H1 (cell line): Measurements from ENCODE around the gene MACC1. TPM values are rescaled to one million over a fixed set of nuclear protein-coding genes. Genes with fewer than 3 reads are reported as not detected.

Experiments
- CTCF ChIA-PET: fragments of 300-600 bp; sonication (Branson Sonifier 250); formaldehyde crosslinking; loops from one replicate; lab custom pipeline; 2021; ENCODE audit not compliant: partially characterized antibody; lab: Charles Lee
- POLR2A ChIA-PET: fragments of 300-600 bp; sonication (Branson Sonifier 250); formaldehyde crosslinking; loops from one replicate; lab custom pipeline; 2021; ENCODE audit warnings: inconsistent platforms; ENCODE audit not compliant: partially characterized antibody; lab: Charles Lee
- DNase-seq, 2 experiments: peaks; one replicate each; pipeline versions ENCODE4 v3.0.0 to v3.0.0-alpha.2; 2010 to 2022; ENCODE audit warnings: low spot score in 2 of 2, low read depth in 1 of 2, mixed read lengths in 1 of 2
- FAIRE-seq: peaks from 2 replicates; lab custom pipeline; 2011; peaks lifted over from hg19 to GRCh38; lab: Jason Lieb, UNC
- H2AFZ ChIP-seq: 2 replicates; pipeline ENCODE4 v1.8.1; 2012; ENCODE audit warnings: low read length, inconsistent platforms
- H2AK5ac ChIP-seq: 2 replicates; pipeline ENCODE4 v1.6.1; 2013; ENCODE audit warnings: low read depth, low read length
- H2BK120ac ChIP-seq: replicated peaks from 2 replicates; pipeline ENCODE3; 2013; ENCODE audit warnings: low read depth, low read length, inconsistent platforms
- H2BK12ac ChIP-seq: 2 replicates; pipeline ENCODE4 v1.6.1; 2013; ENCODE audit warnings: low read depth, low read length
- H2BK15ac ChIP-seq: 2 replicates; pipeline ENCODE4 v1.6.1; 2013; ENCODE audit warnings: low read length
- H2BK20ac ChIP-seq: 2 replicates; pipeline ENCODE4 v1.6.1; 2013; ENCODE audit warnings: low read length
- H2BK5ac ChIP-seq: 2 replicates; pipeline ENCODE4 v1.6.1; 2013; ENCODE audit warnings: low read depth, low read length
- H3K14ac ChIP-seq: 2 replicates; pipeline ENCODE4 v1.6.1; 2013; ENCODE audit warnings: inconsistent platforms; ENCODE audit not compliant: insufficient read length
- H3K18ac ChIP-seq: 2 replicates; pipeline ENCODE4 v1.6.1; 2013; ENCODE audit warnings: low read length; ENCODE audit errors: extremely low read depth
- H3K23ac ChIP-seq: 2 replicates; pipeline ENCODE4 v1.6.1; 2013; ENCODE audit warnings: inconsistent platforms; ENCODE audit not compliant: insufficient read length
- H3K23me2 ChIP-seq: 2 replicates; pipeline ENCODE4 v1.6.1; 2013; ENCODE audit warnings: low read depth, low read length
- H3K27ac ChIP-seq: 2 replicates; pipeline ENCODE4 v1.6.1; 2011; ENCODE audit warnings: low read depth, low read length, inconsistent platforms
- H3K27me3 ChIP-seq, 4 experiments: replicated peaks in 1 of 4; 1 replicate in 1 of 4; 2 replicates in 3 of 4; pipeline versions ENCODE4 v1.6.1 to v1.8.1; 2011 to 2013; ENCODE audit warnings: low read length in 3 of 4, mild to moderate bottlenecking in 3 of 4, inconsistent platforms in 2 of 4, mixed read lengths in 2 of 4, moderate library complexity in 1 of 4; ENCODE audit not compliant: control insufficient read depth in 3 of 4, insufficient read depth in 3 of 4; ENCODE audit errors: extremely low read depth in 1 of 4
- H3K36me3 ChIP-seq, 4 experiments: 2 replicates each; pipeline versions ENCODE4 v1.6.1 to v1.8.1; 2011 to 2013; ENCODE audit warnings: mild to moderate bottlenecking in 4 of 4, low read length in 3 of 4, moderate library complexity in 2 of 4, control low read depth in 1 of 4, inconsistent platforms in 1 of 4; ENCODE audit not compliant: insufficient read depth in 4 of 4, control insufficient read depth in 2 of 4
- H3K4ac ChIP-seq: replicated peaks from 2 replicates; pipeline ENCODE3; 2013; ENCODE audit warnings: low read length, low read depth, mixed read lengths, inconsistent platforms; ENCODE audit not compliant: insufficient read length
- H3K4me1 ChIP-seq, 4 experiments: replicated peaks in 1 of 4; 1 replicate in 1 of 4; 2 replicates in 3 of 4; pipeline versions ENCODE4 v1.6.1 to v1.8.1; 2011 to 2013; ENCODE audit warnings: low read length in 3 of 4, inconsistent platforms in 2 of 4, mixed read lengths in 1 of 4; ENCODE audit not compliant: insufficient read depth in 4 of 4, control insufficient read depth in 3 of 4
- H3K4me2 ChIP-seq, 2 experiments: 2 replicates each; pipeline versions ENCODE4 v1.6.1 to v1.8.1; 2011 to 2013; ENCODE audit warnings: low read depth in 2 of 2, low read length in 2 of 2, control low read depth in 1 of 2, inconsistent platforms in 1 of 2, mild to moderate bottlenecking in 1 of 2; ENCODE audit not compliant: insufficient read depth in 1 of 2
- H3K4me3 ChIP-seq, 4 experiments: fragments of 200-600, 300-600 bp in 1 of 4; sonication (generic), shearing (Covaris generic), sonication (Bioruptor Twin) in 1 of 4; 2 replicates each; pipeline versions ENCODE4 v1.5.1 to v1.8.1; 2011 to 2016; ENCODE audit warnings: low read length in 4 of 4, low read depth in 3 of 4, control low read depth in 2 of 4, inconsistent platforms in 2 of 4, mild to moderate bottlenecking in 2 of 4, mixed read lengths in 1 of 4, moderate library complexity in 1 of 4; ENCODE audit not compliant: insufficient read depth in 2 of 4; ENCODE audit errors: extremely low read depth in 1 of 4
- H3K56ac ChIP-seq: replicated peaks from 2 replicates; pipeline ENCODE3; 2013; ENCODE audit warnings: low read depth, mild to moderate bottlenecking, mixed read lengths, low read length, inconsistent platforms; ENCODE audit not compliant: insufficient read length
- H3K79me1 ChIP-seq: 2 replicates; pipeline ENCODE4 v1.6.1; 2013; ENCODE audit warnings: low read depth, low read length, control low read depth
- H3K79me2 ChIP-seq, 2 experiments: 2 replicates each; pipeline versions ENCODE4 v1.6.1 to v1.8.1; 2012 to 2013; ENCODE audit warnings: low read length in 2 of 2, mild to moderate bottlenecking in 2 of 2, inconsistent platforms in 1 of 2; ENCODE audit not compliant: insufficient read depth in 2 of 2, control insufficient read depth in 1 of 2
- H3K9ac ChIP-seq, 4 experiments: replicated peaks in 1 of 4; 1 replicate in 1 of 4; 2 replicates in 3 of 4; pipeline versions ENCODE4 v1.6.1 to v1.8.1; 2011 to 2013; ENCODE audit warnings: low read depth in 3 of 4, low read length in 3 of 4, control low read depth in 2 of 4, mild to moderate bottlenecking in 2 of 4, moderate library complexity in 2 of 4, inconsistent platforms in 1 of 4; ENCODE audit errors: extremely low read depth in 1 of 4
- H3K9me3 ChIP-seq, 2 experiments: 2 replicates each; pipeline versions ENCODE4 v1.6.1 to v1.8.1; 2012 to 2013; ENCODE audit warnings: mild to moderate bottlenecking in 2 of 2, moderate library complexity in 2 of 2, control low read depth in 1 of 2, inconsistent platforms in 1 of 2, low read depth in 1 of 2, low read length in 1 of 2, mixed read lengths in 1 of 2; ENCODE audit not compliant: insufficient read depth in 2 of 2
- H4K20me1 ChIP-seq, 2 experiments: replicated peaks in 1 of 2; 2 replicates each; pipeline versions ENCODE3 to v1.8.1; 2011 to 2013; ENCODE audit warnings: inconsistent platforms in 2 of 2, low read length in 2 of 2, mild to moderate bottlenecking in 1 of 2; ENCODE audit not compliant: insufficient read depth in 2 of 2, control insufficient read depth in 1 of 2
- H4K5ac ChIP-seq: 2 replicates; pipeline ENCODE4 v1.6.1; 2013; ENCODE audit warnings: low read length, low read depth, mixed read lengths, inconsistent platforms; ENCODE audit not compliant: insufficient read length
- H4K8ac ChIP-seq: 2 replicates; pipeline ENCODE4 v1.8.0; 2013; ENCODE audit warnings: mild to moderate bottlenecking, moderate library complexity, low read length, inconsistent platforms; ENCODE audit not compliant: insufficient read depth; ENCODE audit errors: extremely low read depth
- H4K91ac ChIP-seq: replicated peaks from 2 replicates; pipeline ENCODE3; 2013; ENCODE audit warnings: low read length, mixed read lengths, inconsistent platforms; ENCODE audit not compliant: insufficient read length
- MAX ChIP-seq: IDR thresholded peaks from 2 replicates; pipeline ENCODE4 v1.6.1; 2012; ENCODE audit warnings: inconsistent platforms
- WGBS, 2 experiments: shearing (Covaris generic) in 1 of 2; methylation state at CpG; one replicate each; pipeline versions ENCODE4 v1.1.6 to v1.1.7; 2013 to 2015; ENCODE audit warnings: low lambda C conversion rate in 2 of 2, mixed read lengths in 2 of 2, inconsistent platforms in 1 of 2, low coverage in 1 of 2, missing lambda C conversion rate in 1 of 2; ENCODE audit not compliant: insufficient replicate concordance in 2 of 2, insufficient coverage in 1 of 2, insufficient read length in 1 of 2; ENCODE audit errors: extremely low coverage in 1 of 2, missing lambda C conversion rate in 1 of 2; 5-methylcytosine and 5-hydroxymethylcytosine counted together
- polyA plus RNA-seq, 7 experiments: library from polyadenylated mRNA; depleted of rRNA in 3 of 7; stranded (reverse) in 5 of 7; unstranded in 2 of 7; fragments of >200 nt in 5 of 7; fragments of 200-250 nt in 2 of 7; gene quantifications; 1 replicate in 5 of 7; 2 replicates in 1 of 7; 4 replicates in 1 of 7; pipeline versions ENCODE4 v1.2.1 to v1.2.3, GENCODE V29; 2011 to 2013; ENCODE audit warnings: missing spikeins in 2 of 7, mixed read lengths in 2 of 7
- total RNA-seq: library from RNA; stranded (reverse); fragmentation: NEBNext Ultra II Directional; extraction: Animal tissue kit (Norgen Biotek cat#: 25700); gene quantifications from 2 replicates; pipeline ENCODE4 v1.2.1, GENCODE V29; 2021

The MACC1 gene
- total and polyA plus RNA-seq, 2 of the 8 experiments (the other 6 are each of a cell fraction or from before 2014, with no cell fraction given): 2.0 to 17.2 TPM

- H2BK120ac ChIP-seq: no peak overlapping the region
- 100% methylated on average over 1 of the region's 1 CpG; no CpG with 5 or more reads in 1 of the 2 experiments for WGBS, 2 experiments
Observed at GRCh38 chr7:20232848-20233247, 15.7 kb upstream of the MACC1 start.

More at GRCh38 chr7:20232848-20233247, 15.7 kb upstream of the MACC1 start:
- TF ChIP-seq MAX: no peak
- Histone ChIP-seq H3K4me1 (peaks cover 0 to 2% (median 0%) of the 10 kb centered on the region in 4 experiments; a peak in 1 of 7 replicates), H4K5ac (no peak overlapping the region), H3K79me2 (no peaks in the 10 kb centered on the region; a peak in 1 of 4 replicates), H2BK20ac (no peak overlapping the region), H2AFZ (no peak overlapping the region), H3K27me3 (no peaks in the 10 kb centered on the region), H2BK12ac (no peak overlapping the region), H3K36me3 (no peaks in the 10 kb centered on the region), H3K23me2 (no peaks in the 10 kb centered on the region; the same call in 1 of the 2 replicates), H3K27ac (no peak overlapping the region), H3K23ac (no peak overlapping the region), H4K91ac (no peak overlapping the region), H3K18ac (no peak overlapping the region), H3K56ac (no peak overlapping the region), H3K14ac (no peak overlapping the region), H2BK5ac (no peak overlapping the region), H2AK5ac (no peak overlapping the region), H2BK15ac (no peak overlapping the region), H3K4me2 (no peak overlapping the region), H3K9ac (no peak overlapping the region), H3K79me1 (no peaks in the 10 kb centered on the region), H3K9me3 (no peaks in the 10 kb centered on the region), H4K8ac (no peak overlapping the region), H3K4ac (no peak overlapping the region), H4K20me1 (no peaks in the 10 kb centered on the region), H3K4me3 (no peak overlapping the region)
- FAIRE-seq (no peak), DNase-seq (no peak)
- POLR2A ChIA-PET: no interaction called here
- CTCF ChIA-PET: interaction anchor here (0.9 kb wide), 1 partner anchor 11 kb away, joined by 3 read pairs; no protein-coding TSS in a partner anchor
